Stomach (tissue), 9 donors: ENCODE data around the gene CEBPZ. TPM values are rescaled to one million over a fixed set of nuclear protein-coding genes. Genes with fewer than 3 reads are reported as not detected.

Source experiments
- DNase-seq, 2 donors: peaks; one replicate each; pipeline versions ENCODE4 v3.0.0 to v3.0.0-alpha.2; 2013 to 2019
- H3K27ac ChIP-seq, 5 donors: fragments of 200-600 bp in 4 of 5; sonication (generic) in 4 of 5; one replicate each; pipeline ENCODE4 v1.5.1; 2013 to 2019; ENCODE audit warnings: mild to moderate bottlenecking in 1 of 5, moderate library complexity in 1 of 5
- H3K27me3 ChIP-seq, 3 donors: fragments of 200-600 bp; sonication (generic); one replicate each; pipeline ENCODE4 v1.5.1; 2017 to 2019; ENCODE audit warnings: mixed run types in 1 of 3
- H3K36me3 ChIP-seq, 4 donors: fragments of 200-600 bp; sonication (generic); 1 replicate in 3 of 4; 2 replicates in 1 of 4; pipeline ENCODE4 v1.5.1; 2016 to 2019
- H3K4me1 ChIP-seq, 4 donors: fragments of 200-600 bp; sonication (generic); one replicate each; pipeline ENCODE4 v1.5.1; 2016 to 2019
- H3K4me3 ChIP-seq, 4 donors: fragments of 200-600 bp; sonication (generic) in 3 of 4; one replicate each; pipeline ENCODE4 v1.5.1; 2016 to 2019; ENCODE audit warnings: mild to moderate bottlenecking in 1 of 4
- H3K9me3 ChIP-seq, 4 donors: fragments of 200-600 bp; sonication (generic); one replicate each; pipeline ENCODE4 v1.5.1; 2016 to 2019
- CTCF ChIP-seq, 7 experiments: fragments of 450-650 bp in 4 of 7; fragments of 200-600 bp in 3 of 7; sonication (generic) in 3 of 7; IDR thresholded peaks; one replicate each; pipeline ENCODE4 v1.5.1; 2016 to 2019; ENCODE audit warnings: antibody characterized with exemption in 7 of 7, control low read depth in 2 of 7, mild to moderate bottlenecking in 1 of 7
- EP300 ChIP-seq: sonication (generic); formaldehyde crosslinking; IDR thresholded peaks from one replicate; pipeline ENCODE4 v1.6.1; 2017; ENCODE audit warnings: antibody characterized with exemption
- POLR2A ChIP-seq, 4 donors: fragments of 450-650 bp; IDR thresholded peaks; one replicate each; pipeline ENCODE4 v1.6.1; 2016; ENCODE audit warnings: antibody characterized with exemption in 4 of 4, control low read depth in 2 of 4, mild to moderate bottlenecking in 1 of 4, moderate library complexity in 1 of 4
- POLR2AphosphoS5 ChIP-seq, 3 donors: sonication (generic); formaldehyde crosslinking; IDR thresholded peaks; one replicate each; pipeline ENCODE4 v1.6.1; 2016; ENCODE audit warnings: antibody characterized with exemption in 3 of 3
- WGBS, 5 donors: extraction: QIAGEN DNeasy Blood & Tissue Kit in 3 of 5; methylation state at CpG; one replicate each; pipeline versions ENCODE4 v1.1.5 to v1.1.7; 2013 to 2018; 5-methylcytosine and 5-hydroxymethylcytosine counted together
- intact Hi-C: fragments of 100-400 bp; cut with DNase I; formaldehyde crosslinking; loops from one replicate; pipeline ENCODE4 v1.15.1; 2023; ENCODE audit warnings: low total_unique reads
- polyA plus RNA-seq, 3 donors: library from polyadenylated mRNA; stranded (reverse); fragments of 200-250 nt; gene quantifications; one replicate each; pipeline ENCODE4 v1.2.3, GENCODE V29; 2013
- total RNA-seq, 5 donors: library from RNA; depleted of rRNA; stranded (reverse); fragments of >200 nt; gene quantifications; one replicate each; pipeline versions ENCODE4 v1.1.0 to v1.2.3, GENCODE V29; 2014 to 2016
- donor health status: healthy with polysubstance abuse.
- donor health status: Bipolar disorder and iron deficiency.
- donor health status: healthy.

CEBPZ gene
- total and polyA plus RNA-seq, 8 donors, result 18.7 to 59.4 (median 48.2) TPM

GRCh38 chr2:37181726-37182684 lies 49.4 kb downstream of the CEBPZ start:
- intact Hi-C loops, result no loop called here
- 70 to 80% (median 78%) methylated on average over 17 of the region's 17 CpGs for WGBS, 5 donors
- H3K4me3 ChIP-seq, result no peak overlapping the region

GRCh38 chr2:37180640-37181039 lies 50.8 kb downstream of the CEBPZ start:
- WGBS, 5 donors, result 90 to 98% (median 94%) methylated on average over 5 of the region's 5 CpGs
- no peak for DNase-seq
- H3K36me3 ChIP-seq, result no peaks in the 10 kb centered on the region
- intact Hi-C loops, result no loop called here
- TF ChIP-seq POLR2A (IDR thresholded peaks at IDR 0.05) (no peak), CTCF (IDR thresholded peaks at IDR 0.05) (no peak), POLR2AphosphoS5 (IDR thresholded peaks at IDR 0.05) (no peak), EP300 (no peak)
- H3K4me1 ChIP-seq, result no peaks in the 10 kb centered on the region
- no peaks in the 10 kb centered on the region for H3K9me3 ChIP-seq
- H3K4me3 ChIP-seq, result no peak overlapping the region
- no peak overlapping the region for H3K27ac ChIP-seq
- H3K27me3 ChIP-seq, result no peaks in the 10 kb centered on the region

More at GRCh38 chr2:37181726-37182684, 49.4 kb downstream of the CEBPZ start:
- no peaks in the 10 kb centered on the region for H3K9me3 ChIP-seq
- H3K4me1 ChIP-seq, result no peaks in the 10 kb centered on the region
- no peaks in the 10 kb centered on the region for H3K27me3 ChIP-seq
- no peaks in the 10 kb centered on the region for H3K36me3 ChIP-seq
- no peak for DNase-seq
- TF ChIP-seq POLR2AphosphoS5 (IDR thresholded peaks at IDR 0.05) (no peak), EP300 (no peak)
- H3K27ac ChIP-seq, result no peak overlapping the region

- Histone ChIP-seq H3K36me3 (no peaks in the 10 kb centered on the region), H3K4me3 (no peak overlapping the region), H3K27ac (no peak overlapping the region), H3K4me1 (no peaks in the 10 kb centered on the region), H3K9me3 (no peaks in the 10 kb centered on the region), H3K27me3 (no peaks in the 10 kb centered on the region)
- intact Hi-C loops, result no loop called here
- DNase-seq, result no peak
- no peak for TF ChIP-seq POLR2AphosphoS5 (IDR thresholded peaks at IDR 0.05)
- no peak for TF ChIP-seq CTCF (IDR thresholded peaks at IDR 0.05)
- no peak for TF ChIP-seq EP300
- no peak for TF ChIP-seq POLR2A (IDR thresholded peaks at IDR 0.05)
- 52 to 67% (median 62%) methylated on average over 4 of the region's 4 CpGs for WGBS, 5 donors
These were observed 51.3 kb downstream of the CEBPZ start for GRCh38 chr2:37180006-37180639.

GRCh38 chr2:37173741-37174140 lies 57.7 kb downstream of the CEBPZ start:
- TF ChIP-seq POLR2AphosphoS5 (IDR thresholded peaks at IDR 0.05) (no peak), EP300 (no peak)

GRCh38 chr2:37171624-37171950 lies 59.8 kb downstream of the CEBPZ start:
- DNase-seq, result no peak
- no peaks in the 10 kb centered on the region for H3K36me3 ChIP-seq
- H3K9me3 ChIP-seq, result no peaks in the 10 kb centered on the region
- TF ChIP-seq CTCF (IDR thresholded peaks at IDR 0.05) (no peak), EP300 (no peak), POLR2A (IDR thresholded peaks at IDR 0.05) (no peak), POLR2AphosphoS5 (IDR thresholded peaks at IDR 0.05) (no peak)
- intact Hi-C loops, result no loop called here
- H3K4me1 ChIP-seq, result peaks cover 0 to 9% (median 0%) of the 10 kb centered on the region in 4 donors
- no peak overlapping the region for H3K4me3 ChIP-seq
- H3K27ac ChIP-seq, result no peak overlapping the region
- H3K27me3 ChIP-seq, result no peaks in the 10 kb centered on the region

More at GRCh38 chr2:37173741-37174140, 57.7 kb downstream of the CEBPZ start:
- 73 to 92% (median 80%) methylated on average over 1 of the region's 1 CpG for WGBS, 5 donors
- no peaks in the 10 kb centered on the region for H3K9me3 ChIP-seq
- H3K27me3 ChIP-seq, result no peaks in the 10 kb centered on the region
- H3K27ac ChIP-seq, result no peak overlapping the region
- no peak overlapping the region for H3K4me3 ChIP-seq
- no peak for DNase-seq
- no peaks in the 10 kb centered on the region for H3K4me1 ChIP-seq
- no peaks in the 10 kb centered on the region for H3K36me3 ChIP-seq
- intact Hi-C loops, result no loop called here
